Measurements from ENCODE around the gene GABBR2. TPM values are rescaled to one million over a fixed set of nuclear protein-coding genes. Genes with fewer than 3 reads are reported as not detected.

Gene GABBR2
- polyA plus RNA-seq, 4 donors = 0.09 to 1.4 (median 0.71) TPM; not detected in 1

DNA sequence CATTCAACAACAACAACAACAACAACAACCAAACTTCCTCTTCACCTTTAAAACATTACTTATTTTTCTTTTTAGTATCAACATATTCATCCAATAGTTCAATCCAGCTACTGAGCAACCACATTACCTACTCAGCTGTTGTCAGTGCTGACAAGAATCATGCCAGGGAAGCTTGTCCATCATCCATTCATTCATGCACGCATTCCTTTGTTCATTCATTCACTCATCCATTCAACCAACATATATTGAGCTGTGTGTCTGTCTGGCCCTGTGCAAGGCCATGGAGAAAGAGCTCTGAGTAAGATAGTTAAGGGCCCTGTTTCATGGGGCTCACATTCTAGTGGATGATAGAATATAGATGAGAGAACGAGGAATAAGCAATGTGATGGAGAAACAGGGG, 373.1 kb downstream of the GABBR2 start:
- Histone ChIP-seq H3K4me3 (ENCODE audit: low read depth in 1 of 3, low read length in 3 of 3) (no peak overlapping the region), H3K4me1 (ENCODE audit: control insufficient read depth in 3 of 3, insufficient read depth in 2 of 3, low read depth in 1 of 3, low read length in 2 of 3) (peaks cover 0 to 5% (median 0%) of the 10 kb centered on the region in 3 donors), H3K27ac (ENCODE audit: low read depth in 1 of 3, low read length in 2 of 3) (no peak overlapping the region), H3K36me3 (ENCODE audit: control insufficient read depth in 3 of 3, insufficient read depth in 2 of 3, low read depth in 1 of 3, low read length in 3 of 3) (no peaks in the 10 kb centered on the region), H3K27me3 (ENCODE audit: control insufficient read depth in 3 of 3, insufficient read depth in 3 of 3, low read length in 3 of 3) (no peaks in the 10 kb centered on the region), H3K9me3 (ENCODE audit: control insufficient read depth in 2 of 2, insufficient read depth in 1 of 2, low read depth in 1 of 2, low read length in 1 of 2) (peaks cover 0 to 7% of the 10 kb centered on the region in 2 donors)
- DNase-seq = no peak
- 80 to 97% (median 86%) methylated on average over 2 of the region's 2 CpGs for WGBS, 3 donors
- no peak for FAIRE-seq

DNA sequence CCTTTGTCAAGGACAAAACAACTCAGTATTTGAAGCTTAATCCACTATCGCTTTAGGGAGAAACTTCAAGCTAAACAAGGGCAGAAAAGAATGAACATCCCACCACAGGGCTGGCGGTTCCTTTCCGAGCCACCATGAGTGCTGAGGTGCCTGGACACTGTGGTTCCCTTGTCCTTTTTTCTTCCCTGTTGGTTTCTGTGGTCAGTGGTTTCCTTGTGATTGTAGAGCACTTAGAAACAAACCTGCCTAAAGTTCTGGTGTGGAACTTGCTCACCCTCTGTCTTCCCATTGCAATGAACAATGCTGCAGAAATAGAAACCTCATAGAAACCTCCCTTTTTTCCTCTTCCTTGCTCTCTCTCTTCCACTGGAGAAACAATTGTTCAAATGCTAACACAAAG, 373.9 kb downstream of the GABBR2 start:
- no peaks in the 10 kb centered on the region for H3K27me3 ChIP-seq (ENCODE audit: control insufficient read depth in 3 of 3, insufficient read depth in 3 of 3, low read length in 3 of 3)
- no peak for DNase-seq
- FAIRE-seq = no peak
- H3K4me3 ChIP-seq (ENCODE audit: low read depth in 1 of 3, low read length in 3 of 3) = no peak overlapping the region
- whole genome bisulfite sequencing, 3 donors = 83 to 90% (median 86%) methylated on average over 3 of the region's 3 CpGs
- no peaks in the 10 kb centered on the region for H3K36me3 ChIP-seq (ENCODE audit: control insufficient read depth in 3 of 3, insufficient read depth in 2 of 3, low read depth in 1 of 3, low read length in 3 of 3)
- peaks cover 0 to 5% of the 10 kb centered on the region in 2 donors for H3K9me3 ChIP-seq (ENCODE audit: control insufficient read depth in 2 of 2, insufficient read depth in 1 of 2, low read depth in 1 of 2, low read length in 1 of 2)
- H3K27ac ChIP-seq (ENCODE audit: low read depth in 1 of 3, low read length in 2 of 3) = no peak overlapping the region
- H3K4me1 ChIP-seq (ENCODE audit: control insufficient read depth in 3 of 3, insufficient read depth in 2 of 3, low read depth in 1 of 3, low read length in 2 of 3) = peaks cover 0 to 5% (median 0%) of the 10 kb centered on the region in 3 donors

DNA sequence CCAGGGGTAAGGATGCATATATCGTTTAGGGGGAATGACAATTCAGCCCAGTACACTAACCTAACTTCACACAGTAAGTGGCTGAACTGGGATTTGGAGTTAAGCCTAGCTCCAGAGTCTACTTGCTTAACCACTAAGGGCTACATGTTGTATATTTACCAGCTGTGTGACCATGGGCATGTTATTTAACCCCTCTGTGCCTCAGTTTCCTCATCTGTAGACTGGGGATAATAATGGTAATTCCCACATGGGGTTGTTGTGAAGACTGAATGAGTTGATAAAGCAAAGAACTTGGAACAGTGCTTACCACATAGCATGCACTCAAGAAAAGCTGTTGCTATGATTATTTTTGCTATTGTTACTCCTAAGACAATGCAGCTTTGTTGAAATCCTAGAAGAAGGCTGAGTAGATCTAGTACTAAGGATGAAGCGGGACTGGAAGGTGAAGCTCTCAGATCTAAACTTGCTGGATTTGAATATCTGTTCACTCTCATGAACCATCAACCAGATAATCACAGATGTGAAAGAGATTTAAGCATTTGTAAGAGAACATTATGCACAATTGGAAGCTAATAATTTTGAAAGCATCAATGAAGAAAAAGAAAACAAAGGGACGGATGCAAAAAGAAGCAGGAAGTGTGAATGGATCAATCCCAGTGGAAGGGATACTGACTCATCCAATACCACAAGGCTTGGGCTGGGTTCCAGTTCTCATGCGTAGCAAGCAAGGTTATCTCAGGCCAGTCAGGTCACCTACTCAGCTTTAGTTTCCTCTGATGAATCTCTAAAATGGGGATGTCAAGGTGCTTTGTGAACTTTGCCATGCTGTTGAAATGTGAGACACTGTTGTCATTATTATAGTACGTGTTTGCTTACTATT, 374.8 kb downstream of the GABBR2 start:
- 66 to 75% (median 67%) methylated on average over 5 of the region's 5 CpGs for WGBS, 3 donors
- no peaks in the 10 kb centered on the region for H3K36me3 ChIP-seq (ENCODE audit: control insufficient read depth in 3 of 3, insufficient read depth in 2 of 3, low read depth in 1 of 3, low read length in 3 of 3)
- no peak overlapping the region for H3K27ac ChIP-seq (ENCODE audit: low read depth in 1 of 3, low read length in 2 of 3)
- no peaks in the 10 kb centered on the region for H3K9me3 ChIP-seq (ENCODE audit: control insufficient read depth in 2 of 2, insufficient read depth in 1 of 2, low read depth in 1 of 2, low read length in 1 of 2)
- no peak for FAIRE-seq
- no peak overlapping the region for H3K4me3 ChIP-seq (ENCODE audit: low read depth in 1 of 3, low read length in 3 of 3)
- H3K4me1 ChIP-seq (ENCODE audit: control insufficient read depth in 3 of 3, insufficient read depth in 2 of 3, low read depth in 1 of 3, low read length in 2 of 3) = peaks cover 0 to 5% (median 3%) of the 10 kb centered on the region in 3 donors
- no peaks in the 10 kb centered on the region for H3K27me3 ChIP-seq (ENCODE audit: control insufficient read depth in 3 of 3, insufficient read depth in 3 of 3, low read length in 3 of 3)
- DNase-seq = peak in 1 of 2 donors; percentile 35

- Histone ChIP-seq H3K36me3 (ENCODE audit: control insufficient read depth in 3 of 3, insufficient read depth in 2 of 3, low read depth in 1 of 3, low read length in 3 of 3) (no peaks in the 10 kb centered on the region), H3K27me3 (ENCODE audit: control insufficient read depth in 3 of 3, insufficient read depth in 3 of 3, low read length in 3 of 3) (no peaks in the 10 kb centered on the region), H3K9me3 (ENCODE audit: control insufficient read depth in 2 of 2, insufficient read depth in 1 of 2, low read depth in 1 of 2, low read length in 1 of 2) (no peaks in the 10 kb centered on the region), H3K4me3 (ENCODE audit: low read depth in 1 of 3, low read length in 3 of 3) (no peak overlapping the region), H3K4me1 (ENCODE audit: control insufficient read depth in 3 of 3, insufficient read depth in 2 of 3, low read depth in 1 of 3, low read length in 2 of 3) (peaks cover 0 to 5% (median 3%) of the 10 kb centered on the region in 3 donors), H3K27ac (ENCODE audit: low read depth in 1 of 3, low read length in 2 of 3) (no peak overlapping the region)
- FAIRE-seq (no peak), DNase-seq (no peak)
- WGBS, 3 donors = 56 to 70% (median 62%) methylated on average over 8 of the region's 8 CpGs
Observed at GRCh38 chr9:98332405-98332831, 376.3 kb downstream of the GABBR2 start.

- WGBS, 3 donors = 73 to 81% (median 79%) methylated on average over 6 of the region's 6 CpGs
- no peaks in the 10 kb centered on the region for H3K36me3 ChIP-seq (ENCODE audit: control insufficient read depth in 3 of 3, insufficient read depth in 2 of 3, low read depth in 1 of 3, low read length in 3 of 3)
- DNase-seq (no peak), FAIRE-seq (no peak)
- H3K9me3 ChIP-seq (ENCODE audit: control insufficient read depth in 2 of 2, insufficient read depth in 1 of 2, low read depth in 1 of 2, low read length in 1 of 2) = no peaks in the 10 kb centered on the region
- H3K27ac ChIP-seq (ENCODE audit: low read depth in 1 of 3, low read length in 2 of 3) = peak overlapping the region in 1 of 3 donors; percentile 11
- no peaks in the 10 kb centered on the region for H3K27me3 ChIP-seq (ENCODE audit: control insufficient read depth in 3 of 3, insufficient read depth in 3 of 3, low read length in 3 of 3)
- no peak overlapping the region for H3K4me3 ChIP-seq (ENCODE audit: low read depth in 1 of 3, low read length in 3 of 3)
- peaks cover 0 to 5% (median 3%) of the 10 kb centered on the region in 3 donors for H3K4me1 ChIP-seq (ENCODE audit: control insufficient read depth in 3 of 3, insufficient read depth in 2 of 3, low read depth in 1 of 3, low read length in 2 of 3)
Observed at GRCh38 chr9:98331536-98332259, 377.0 kb downstream of the GABBR2 start.

GRCh38 chr9:98330831-98331230, 377.9 kb downstream of the GABBR2 start:
- Histone ChIP-seq H3K36me3 (ENCODE audit: control insufficient read depth in 3 of 3, insufficient read depth in 2 of 3, low read depth in 1 of 3, low read length in 3 of 3) (no peaks in the 10 kb centered on the region), H3K4me1 (ENCODE audit: control insufficient read depth in 3 of 3, insufficient read depth in 2 of 3, low read depth in 1 of 3, low read length in 2 of 3) (peaks cover 0 to 5% (median 3%) of the 10 kb centered on the region in 3 donors), H3K4me3 (ENCODE audit: low read depth in 1 of 3, low read length in 3 of 3) (no peak overlapping the region), H3K27ac (ENCODE audit: low read depth in 1 of 3, low read length in 2 of 3) (no peak overlapping the region), H3K9me3 (ENCODE audit: control insufficient read depth in 2 of 2, insufficient read depth in 1 of 2, low read depth in 1 of 2, low read length in 1 of 2) (no peaks in the 10 kb centered on the region), H3K27me3 (ENCODE audit: control insufficient read depth in 3 of 3, insufficient read depth in 3 of 3, low read length in 3 of 3) (no peaks in the 10 kb centered on the region)
- DNase-seq = no peak
- 74 to 93% (median 78%) methylated on average over 6 of the region's 6 CpGs for WGBS, 3 donors
- no peak for FAIRE-seq

- Histone ChIP-seq H3K27me3 (ENCODE audit: control insufficient read depth in 3 of 3, insufficient read depth in 3 of 3, low read length in 3 of 3) (no peaks in the 10 kb centered on the region), H3K9me3 (ENCODE audit: control insufficient read depth in 2 of 2, insufficient read depth in 1 of 2, low read depth in 1 of 2, low read length in 1 of 2) (no peaks in the 10 kb centered on the region), H3K4me3 (ENCODE audit: low read depth in 1 of 3, low read length in 3 of 3) (no peak overlapping the region), H3K4me1 (ENCODE audit: control insufficient read depth in 3 of 3, insufficient read depth in 2 of 3, low read depth in 1 of 3, low read length in 2 of 3) (peaks cover 0 to 3% (median 3%) of the 10 kb centered on the region in 3 donors), H3K36me3 (ENCODE audit: control insufficient read depth in 3 of 3, insufficient read depth in 2 of 3, low read depth in 1 of 3, low read length in 3 of 3) (no peaks in the 10 kb centered on the region), H3K27ac (ENCODE audit: low read depth in 1 of 3, low read length in 2 of 3) (no peak overlapping the region)
- FAIRE-seq (no peak), DNase-seq (peak; percentile 58 to 77)
- WGBS, 3 donors = 13 to 41% (median 31%) methylated on average over 4 of the region's 4 CpGs
Observed at GRCh38 chr9:98329904-98330303, 378.8 kb downstream of the GABBR2 start.

- Histone ChIP-seq H3K27ac (ENCODE audit: low read depth in 1 of 3, low read length in 2 of 3) (no peak overlapping the region), H3K4me3 (ENCODE audit: low read depth in 1 of 3, low read length in 3 of 3) (no peak overlapping the region), H3K9me3 (ENCODE audit: control insufficient read depth in 2 of 2, insufficient read depth in 1 of 2, low read depth in 1 of 2, low read length in 1 of 2) (no peaks in the 10 kb centered on the region), H3K4me1 (ENCODE audit: control insufficient read depth in 3 of 3, insufficient read depth in 2 of 3, low read depth in 1 of 3, low read length in 2 of 3) (peaks cover 0 to 3% (median 1%) of the 10 kb centered on the region in 3 donors), H3K36me3 (ENCODE audit: control insufficient read depth in 3 of 3, insufficient read depth in 2 of 3, low read depth in 1 of 3, low read length in 3 of 3) (no peaks in the 10 kb centered on the region), H3K27me3 (ENCODE audit: control insufficient read depth in 3 of 3, insufficient read depth in 3 of 3, low read length in 3 of 3) (no peaks in the 10 kb centered on the region)
- no peak for DNase-seq
- FAIRE-seq = no peak
- WGBS, 3 donors = 75 to 86% (median 82%) methylated on average over 6 of the region's 6 CpGs
Observed at GRCh38 chr9:98329281-98329680, 379.5 kb downstream of the GABBR2 start.
